Diencephalon (tissue), 1 donor: ENCODE data around the gene CPLANE2. TPM values are rescaled to one million over a fixed set of nuclear protein-coding genes. Genes with fewer than 3 reads are reported as not detected.

ENCODE experiments used
- small RNA-seq: library from RNA; depleted of rRNA; stranded (forward); fragments of <200 nt; gene quantifications from one replicate; pipeline ENCODE3, GENCODE V24; 2014
- total RNA-seq: library from RNA; depleted of rRNA; stranded (reverse); fragments of >200 nt; gene quantifications from one replicate; pipeline ENCODE4 v1.2.3, GENCODE V29; 2014

Gene CPLANE2, protein sequence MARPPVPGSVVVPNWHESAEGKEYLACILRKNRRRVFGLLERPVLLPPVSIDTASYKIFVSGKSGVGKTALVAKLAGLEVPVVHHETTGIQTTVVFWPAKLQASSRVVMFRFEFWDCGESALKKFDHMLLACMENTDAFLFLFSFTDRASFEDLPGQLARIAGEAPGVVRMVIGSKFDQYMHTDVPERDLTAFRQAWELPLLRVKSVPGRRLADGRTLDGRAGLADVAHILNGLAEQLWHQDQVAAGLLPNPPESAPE
- total RNA-seq = 37.4 TPM

DNA sequence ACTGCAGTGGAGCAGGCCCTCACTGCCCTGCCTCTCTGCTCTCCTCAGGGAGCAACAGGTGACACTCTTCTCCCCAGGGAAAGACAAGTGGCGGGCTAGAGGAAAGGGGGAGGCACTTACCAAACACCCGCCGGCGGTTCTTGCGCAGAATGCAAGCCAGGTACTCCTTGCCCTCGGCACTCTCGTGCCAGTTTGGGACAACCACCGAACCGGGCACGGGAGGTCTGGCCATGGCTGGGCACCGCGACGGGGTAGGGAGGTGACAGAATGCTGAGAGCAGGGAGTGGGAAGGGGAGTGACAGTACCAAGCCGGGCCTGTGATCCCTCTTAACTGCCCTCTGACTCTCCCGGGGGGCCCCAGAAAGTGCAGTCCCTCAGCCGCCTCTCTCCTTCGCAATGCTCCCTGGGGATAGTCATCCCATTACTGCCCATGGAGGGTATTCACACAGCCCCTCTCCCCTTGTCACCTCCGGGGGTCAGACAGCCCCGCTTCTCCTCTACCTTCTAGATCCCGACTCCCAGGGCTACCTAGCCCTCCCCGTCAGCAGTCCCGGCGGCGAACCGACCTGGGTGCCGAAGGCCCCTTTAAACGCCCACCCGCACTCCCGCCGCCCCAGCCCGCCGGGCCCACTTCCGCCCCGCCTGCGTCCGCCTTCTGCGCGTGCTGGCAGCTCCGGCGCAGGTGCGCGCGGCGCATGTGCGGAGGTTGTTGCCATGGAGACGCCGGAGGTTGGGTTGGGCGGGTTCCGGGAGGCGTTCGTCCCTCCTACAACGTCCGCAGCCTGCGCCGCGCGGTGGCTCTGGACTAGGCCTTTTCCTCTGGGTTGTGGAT lies at the start of gene CPLANE2:
CPLANE2 (minus strand) TSS at position 673 of the 832 bp plus-strand sequence; CDS start at position 232, 441 bp downstream.

DNA sequence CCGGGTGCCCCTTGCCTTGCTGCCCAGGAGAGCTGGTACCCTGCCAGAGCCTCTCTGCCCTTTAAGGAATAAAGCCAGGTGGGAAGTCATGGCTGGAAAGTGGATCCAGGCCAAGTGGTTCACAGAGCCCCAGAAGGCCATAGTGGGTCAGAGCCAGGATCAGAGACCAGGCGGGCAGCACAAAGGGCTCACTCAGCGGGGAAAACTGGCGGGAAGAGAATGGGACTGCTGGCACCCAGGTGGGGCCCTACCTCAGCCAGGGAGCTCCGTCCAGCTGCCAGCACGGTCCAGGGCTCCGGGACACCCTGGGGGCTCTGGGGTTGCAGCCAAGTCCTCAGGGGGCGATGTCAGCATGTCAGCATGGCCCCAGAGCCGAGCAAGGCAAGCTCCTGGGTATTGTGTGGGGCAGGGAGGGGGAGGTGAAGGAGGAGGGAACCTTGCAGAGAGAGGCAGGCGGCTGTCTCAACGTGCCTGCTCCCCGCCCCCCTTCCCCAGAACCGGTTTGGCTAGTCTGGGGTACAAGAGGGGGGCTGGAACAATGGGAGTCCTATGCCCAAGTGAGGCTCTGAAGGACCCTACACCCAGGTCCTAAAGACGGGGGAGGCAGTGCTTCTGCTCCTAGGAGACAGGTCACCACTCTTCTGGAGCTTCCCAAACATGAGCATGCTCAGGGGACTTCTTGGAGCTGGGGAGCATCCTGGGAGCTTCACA lies 24.6 kb downstream of the CPLANE2 start, which contains the start of gene ARHGEF19:
ARHGEF19 (minus strand) TSS at position 402 of the 711 bp plus-strand sequence. CDS start 3,598 bp downstream, outside the sequence.

Small RNA genes lying within 50 kb of the gene (small RNA-seq; reads per million reads assigned to genes)
- gene MT1XP1 = not detected

Other genes starting within 250 kb of the CPLANE2 start
- gene SRARP, start 232.9 kb downstream of the CPLANE2 start, total RNA-seq = 1.2 TPM
- 0.23 TPM for gene HSPB7, start 219.1 kb downstream of the CPLANE2 start, total RNA-seq
- 0.23 TPM for gene CLCNKA, start 215.1 kb downstream of the CPLANE2 start, total RNA-seq
- gene CLCNKB, start 193.4 kb downstream of the CPLANE2 start, total RNA-seq = 0.92 TPM
- gene FAM131C, start 163.5 kb downstream of the CPLANE2 start, total RNA-seq = 4.6 TPM
- gene EPHA2, start 81.1 kb downstream of the CPLANE2 start, total RNA-seq = 2.5 TPM
- gene ARHGEF19, start 24.5 kb downstream of the CPLANE2 start, total RNA-seq = 1.6 TPM
- 31.4 TPM for gene FBXO42, start 115.3 kb upstream of the CPLANE2 start, total RNA-seq
- gene SZRD1, start 130.1 kb upstream of the CPLANE2 start, total RNA-seq = 11.3 TPM
- not detected for gene SPATA21, start 200.2 kb upstream of the CPLANE2 start, total RNA-seq
- gene NECAP2, start 203.5 kb upstream of the CPLANE2 start, total RNA-seq = 27.5 TPM